GM19351 (cell line): ENCODE measurements around the gene TWIST2.

Experiments used
- ATAC-seq: cut with Tn5 transposase; IDR thresholded peaks from one replicate; pipeline ENCODE4 v1.9.1; 2021; ENCODE audit warnings: mild to moderate bottlenecking, moderate library complexity; ENCODE audit not compliant: unreplicated experiment

The TWIST2 gene

GRCh38 chr2:238847841-238848690, at the start of gene TWIST2:
Gene TWIST2 (plus strand): TSS chr2:238848085. CDS start chr2:238848216, 131 bp downstream.
- no peak for ATAC-seq

GRCh38 chr2:238801791-238802190, 46.1 kb upstream of the TWIST2 start:
- ATAC-seq: no peak

- no peak for ATAC-seq
Measured at GRCh38 chr2:238802957-238803356, 44.9 kb upstream of the TWIST2 start.

GRCh38 chr2:238803996-238804870, 43.7 kb upstream of the TWIST2 start:
- no peak for ATAC-seq

- ATAC-seq: no peak
Measured at GRCh38 chr2:238808761-238809160, 39.1 kb upstream of the TWIST2 start.

GRCh38 chr2:238810321-238810720, 37.6 kb upstream of the TWIST2 start:
- no peak for ATAC-seq

GRCh38 chr2:238811293-238811692, 36.6 kb upstream of the TWIST2 start:
- ATAC-seq: no peak

- no peak for ATAC-seq
Measured at GRCh38 chr2:238811759-238812158, 36.1 kb upstream of the TWIST2 start.

- ATAC-seq: no peak
Measured at GRCh38 chr2:238813109-238813508, 34.8 kb upstream of the TWIST2 start.

GRCh38 chr2:238814815-238815214, 33.1 kb upstream of the TWIST2 start:
- no peak for ATAC-seq

GRCh38 chr2:238816291-238816690, 31.6 kb upstream of the TWIST2 start:
- ATAC-seq: no peak

- ATAC-seq: no peak
Measured at GRCh38 chr2:238817382-238817781, 30.5 kb upstream of the TWIST2 start.

GRCh38 chr2:238817891-238818290, 30.0 kb upstream of the TWIST2 start:
- no peak for ATAC-seq

GRCh38 chr2:238818561-238818960, 29.3 kb upstream of the TWIST2 start:
- ATAC-seq: no peak

GRCh38 chr2:238820197-238820596, 27.7 kb upstream of the TWIST2 start:
- no peak for ATAC-seq

- ATAC-seq: no peak
Measured at GRCh38 chr2:238820916-238821315, 27.0 kb upstream of the TWIST2 start.

- ATAC-seq: no peak
Measured at GRCh38 chr2:238821391-238821790, 26.5 kb upstream of the TWIST2 start.

- no peak for ATAC-seq
Measured at GRCh38 chr2:238821944-238822670, 25.8 kb upstream of the TWIST2 start.

GRCh38 chr2:238822955-238823354, 24.9 kb upstream of the TWIST2 start:
- no peak for ATAC-seq

- ATAC-seq: no peak
Measured at GRCh38 chr2:238831177-238831576, 16.7 kb upstream of the TWIST2 start.

GRCh38 chr2:238834982-238835381, 12.9 kb upstream of the TWIST2 start:
- ATAC-seq: no peak
